HepG2 (cell line): ENCODE results near the gene ARHGAP21. TPM values are rescaled to one million over a fixed set of nuclear protein-coding genes. Genes with fewer than 3 reads are reported as not detected.

Experiments used
- HBP1 ChIP-seq: IDR thresholded peaks from 2 replicates; pipeline ENCODE4 v1.6.1; 2016; ENCODE audit warnings: low read depth, control low read depth
- HMGXB3 ChIP-seq: sonication (generic); formaldehyde crosslinking; IDR thresholded peaks from 2 replicates; pipeline ENCODE4 v1.4.0; 2020; ENCODE audit warnings: missing genetic modification reagents, borderline replicate concordance
- IRF1 ChIP-seq: sonication (generic); formaldehyde crosslinking; IDR thresholded peaks from 2 replicates; pipeline ENCODE4 v1.4.0; 2020; ENCODE audit warnings: low read depth, mild to moderate bottlenecking, missing genetic modification reagents
- KIAA2018 ChIP-seq: sonication (generic); formaldehyde crosslinking; IDR thresholded peaks from 2 replicates; pipeline ENCODE4 v1.5.0; 2020; ENCODE audit warnings: mild to moderate bottlenecking, missing genetic modification reagents, borderline replicate concordance
- MEIS2 ChIP-seq: sonication (generic); formaldehyde crosslinking; IDR thresholded peaks from 2 replicates; pipeline ENCODE4 v1.9.0; 2021; ENCODE audit warnings: mild to moderate bottlenecking, missing genetic modification reagents
- NR2F6 ChIP-seq, 2 experiments: IDR thresholded peaks; 2 replicates each; pipeline ENCODE4 v1.6.1; 2016; ENCODE audit warnings: antibody characterized with exemption in 1 of 2, mild to moderate bottlenecking in 1 of 2
- PHF5A ChIP-seq: IDR thresholded peaks from one replicate; pipeline ENCODE4 v1.6.1; 2018; ENCODE audit warnings: low read depth, missing genetic modification reagents; ENCODE audit not compliant: unreplicated experiment
- PRPF4 ChIP-seq: fragments of 200-400 bp; formaldehyde crosslinking; IDR thresholded peaks from 2 replicates; pipeline ENCODE4 v1.6.1; 2016; ENCODE audit warnings: low read length, low read depth; ENCODE audit not compliant: poor library complexity, severe bottlenecking
- SP4 ChIP-seq: sonication (generic); formaldehyde crosslinking; IDR thresholded peaks from 2 replicates; pipeline ENCODE4 v1.8.1; 2023; ENCODE audit warnings: mild to moderate bottlenecking, missing genetic modification reagents
- ZBTB7B ChIP-seq: sonication (generic); formaldehyde crosslinking; IDR thresholded peaks from 2 replicates; pipeline ENCODE4 v1.4.0; 2020; ENCODE audit warnings: missing genetic modification reagents
- ZNF34 ChIP-seq: sonication (generic); formaldehyde crosslinking; IDR thresholded peaks from 2 replicates; pipeline ENCODE4 v1.4.0; 2020; ENCODE audit warnings: mild to moderate bottlenecking, missing genetic modification reagents, borderline replicate concordance
- ZNF354B ChIP-seq: sonication (generic); formaldehyde crosslinking; IDR thresholded peaks from 2 replicates; pipeline ENCODE4 v1.8.0; 2022; ENCODE audit warnings: mild to moderate bottlenecking, missing genetic modification reagents
- ZNF766 ChIP-seq: sonication (generic); formaldehyde crosslinking; IDR thresholded peaks from 2 replicates; pipeline ENCODE4 v1.5.0; 2020; ENCODE audit warnings: missing genetic modification reagents, borderline replicate concordance
- polyA plus RNA-seq, 8 experiments: library from polyadenylated mRNA; depleted of rRNA in 3 of 8; stranded (reverse) in 7 of 8; unstranded in 1 of 8; fragments of >200 nt; fragmentation: Illumina TruSeq in 4 of 8; extraction: Trizol in 4 of 8; gene quantifications; 2 replicates each; pipeline versions ENCODE4 v1.2.1 to v1.2.3, GENCODE V29; 2011 to 2016; ENCODE audit warnings: low read depth in 4 of 8, missing spikeins in 1 of 8, mixed read lengths in 1 of 8; ENCODE audit not compliant: insufficient read depth in 1 of 8
- total RNA-seq, 5 experiments: library from RNA; depleted of rRNA; stranded (reverse); fragments of >200 nt; fragmentation: Illumina TruSeq; extraction: Trizol; gene quantifications; 2 replicates each; pipeline ENCODE4 v1.2.3, GENCODE V29; 2016; ENCODE audit warnings: low read depth in 1 of 5

ARHGAP21 gene
- total and polyA plus RNA-seq, 2 of the 13 experiments (the other 11 are each of a cell fraction or from before 2014, with no cell fraction given): 23.9 to 26.6 TPM

- TF ChIP-seq HMGXB3 (peak; percentile 5; the same call in 1 of the 2 replicates), ZNF354B (CRISPR knock-in tag) (no peak), PRPF4 (no peak), ZNF34 (CRISPR knock-in tag) (no peak), HBP1 (no peak), PHF5A (no peak), SP4 (CRISPR knock-in tag) (no peak), ZNF766 (CRISPR knock-in tag) (0 out of 2 replicates have a peak, but pooled peaks have one; percentile 40), IRF1 (CRISPR knock-in tag) (no peak), NR2F6 (IDR thresholded peaks at IDR 0.05) (peak; percentile 96), NR2F6 (CRISPR knock-in tag; IDR thresholded peaks at IDR 0.05) (peak; percentile 92), ZBTB7B (peak; percentile 86; the same call in 1 of the 2 replicates), MEIS2 (CRISPR knock-in tag) (peak; percentile 72; the same call in 1 of the 2 replicates), KIAA2018 (CRISPR knock-in tag) (no peak)
These were observed 182.4 kb downstream of the ARHGAP21 start (continued) for GRCh38 chr10:24541239-24541753.
